Lung (tissue), 12 donors: Measurements from ENCODE around the gene ANKRD22. TPM values are rescaled to one million over a fixed set of nuclear protein-coding genes. Genes with fewer than 3 reads are reported as not detected.

Experiments
- ATAC-seq: fragments of 200-7000 bp; cut with Tn5 transposase; one replicate; pipeline ENCODE4 v1.9.1; 2020; ENCODE audit warnings: moderate number of reproducible peaks; ENCODE audit not compliant: insufficient read depth, low FRiP score
- DNase-seq, 3 donors: peaks; one replicate each; pipeline ENCODE4 v3.0.0-alpha.2; 2013 to 2017
- H3K27ac ChIP-seq, 2 donors: one replicate each; pipeline ENCODE4 v1.5.1; 2013; ENCODE audit warnings: mild to moderate bottlenecking in 2 of 2, moderate library complexity in 2 of 2, control low read depth in 1 of 2, inconsistent platforms in 1 of 2, low read depth in 1 of 2, low read length in 1 of 2
- H3K27me3 ChIP-seq, 3 donors: one replicate each; pipeline ENCODE4 v1.5.1; 2013; ENCODE audit warnings: low read length in 2 of 3; ENCODE audit not compliant: control insufficient read depth in 3 of 3, insufficient read depth in 3 of 3
- H3K36me3 ChIP-seq, 4 donors: one replicate each; pipeline ENCODE4 v1.5.1; 2013; ENCODE audit warnings: low read length in 4 of 4, mild to moderate bottlenecking in 1 of 4, moderate library complexity in 1 of 4; ENCODE audit not compliant: control insufficient read depth in 4 of 4, insufficient read depth in 4 of 4
- H3K4me1 ChIP-seq, 5 donors: one replicate each; pipeline ENCODE4 v1.5.1; 2013; ENCODE audit warnings: low read length in 5 of 5, mild to moderate bottlenecking in 2 of 5, moderate library complexity in 1 of 5; ENCODE audit not compliant: control insufficient read depth in 5 of 5, insufficient read depth in 5 of 5
- H3K4me3 ChIP-seq: one replicate; pipeline ENCODE4 v1.5.1; 2013; ENCODE audit warnings: mild to moderate bottlenecking, control low read depth, moderate library complexity
- H3K9ac ChIP-seq, 2 donors: one replicate each; pipeline ENCODE4 v1.5.1; 2013; ENCODE audit warnings: low read length in 2 of 2, control low read depth in 1 of 2; ENCODE audit not compliant: insufficient read depth in 1 of 2
- H3K9me3 ChIP-seq, 4 donors: one replicate each; pipeline ENCODE4 v1.5.1; 2013; ENCODE audit warnings: low read length in 3 of 4, mild to moderate bottlenecking in 1 of 4, moderate library complexity in 1 of 4; ENCODE audit not compliant: control insufficient read depth in 4 of 4, insufficient read depth in 3 of 4
- CTCF ChIP-seq: IDR thresholded peaks from 2 replicates; pipeline ENCODE4 v1.5.1; 2012; ENCODE audit warnings: mild to moderate bottlenecking; ENCODE audit errors: control extremely low read depth, extremely low read depth
- WGBS, 2 donors: extraction: QIAGEN DNeasy Blood & Tissue Kit; methylation state at CpG; one replicate each; pipeline ENCODE4 v1.1.7; 2013; 5-methylcytosine and 5-hydroxymethylcytosine counted together
- polyA plus RNA-seq, 2 donors: library from polyadenylated mRNA; stranded (reverse); fragments of 200-250 nt; gene quantifications; one replicate each; pipeline ENCODE4 v1.2.1, GENCODE V29; 2013
- total RNA-seq, 2 donors: library from RNA; depleted of rRNA in 1 of 2; stranded (reverse); fragments of >200 nt in 1 of 2; gene quantifications; one replicate each; pipeline ENCODE4 v1.2.1, GENCODE V29; 2014 to 2021
- donor health status: control.
- donor health status: control.
- donor health status: Bipolar disorder and iron deficiency.
- donor health status: healthy.
- donor health status: DM: yes; HTN: yes; CAD: no.

Gene ANKRD22
- total and polyA plus RNA-seq, 4 donors = 1.1 to 23.1 (median 3.4) TPM

- 82 to 98% methylated on average over 1 of the region's 1 CpG for WGBS, 2 donors
- TF ChIP-seq CTCF = no peak
- Histone ChIP-seq H3K27ac (no peak overlapping the region), H3K4me1 (peaks cover 0 to 29% (median 3%) of the 10 kb centered on the region in 5 donors), H3K9ac (no peak overlapping the region), H3K9me3 (no peaks in the 10 kb centered on the region), H3K4me3 (no peak overlapping the region), H3K36me3 (no peaks in the 10 kb centered on the region), H3K27me3 (no peaks in the 10 kb centered on the region)
- ATAC-seq (no peak), DNase-seq (peak in 1 of 3 donors; percentile 3)
Observed at GRCh38 chr10:88889559-88890337, 38.1 kb upstream of the ANKRD22 start.

- H3K27ac ChIP-seq = no peak overlapping the region
- H3K4me1 ChIP-seq = peaks cover 0 to 36% (median 3%) of the 10 kb centered on the region in 5 donors
- H3K4me3 ChIP-seq = no peak overlapping the region
- no peaks in the 10 kb centered on the region for H3K27me3 ChIP-seq
- DNase-seq (peak in 2 of 3 donors; percentile 63 to 72), ATAC-seq (no peak)
- no peak overlapping the region for H3K9ac ChIP-seq
- no peaks in the 10 kb centered on the region for H3K9me3 ChIP-seq
- no peak for TF ChIP-seq CTCF
- no peaks in the 10 kb centered on the region for H3K36me3 ChIP-seq
Observed at GRCh38 chr10:88888810-88889445, 37.3 kb upstream of the ANKRD22 start.

GRCh38 chr10:88886557-88886956 lies 34.9 kb upstream of the ANKRD22 start:
- Histone ChIP-seq H3K27ac (no peak overlapping the region), H3K4me1 (peaks cover 0 to 58% (median 3%) of the 10 kb centered on the region in 5 donors), H3K4me3 (no peak overlapping the region), H3K9me3 (no peaks in the 10 kb centered on the region), H3K27me3 (no peaks in the 10 kb centered on the region), H3K9ac (no peak overlapping the region), H3K36me3 (no peaks in the 10 kb centered on the region)
- DNase-seq (no peak), ATAC-seq (no peak)
- no peak for TF ChIP-seq CTCF
